RWPE2 (cell line): ENCODE results near the gene VPS37B.

ENCODE experiments used
- ATAC-seq: fragments of 200-7000 bp; cut with Tn5 transposase; 3 replicates; pipeline ENCODE4 v1.9.1; 2021; ENCODE audit warnings: low read depth
- DNase-seq: peaks from one replicate; pipeline ENCODE4 v3.0.0-alpha.2; 2020; ENCODE audit warnings: low spot score
- H3K27ac ChIP-seq: fragments of 450-650 bp; 2 replicates; pipeline ENCODE4 v1.5.1; 2017; ENCODE audit warnings: mild to moderate bottlenecking; ENCODE audit not compliant: poor library complexity, severe bottlenecking
- H3K27me3 ChIP-seq: fragments of 250-450 bp; sonication (Bioruptor Pico); 2 replicates; pipeline ENCODE4 v1.5.1; 2021; ENCODE audit warnings: mild to moderate bottlenecking, moderate library complexity; ENCODE audit not compliant: insufficient read depth, poor library complexity, severe bottlenecking
- H3K36me3 ChIP-seq: fragments of 250-450 bp; sonication (Bioruptor Pico); 2 replicates; pipeline ENCODE4 v1.5.1; 2020; ENCODE audit warnings: low read depth, mild to moderate bottlenecking, moderate library complexity
- H3K4me1 ChIP-seq: fragments of 250-450 bp; sonication (Bioruptor Pico); 2 replicates; pipeline ENCODE4 v1.5.1; 2021; ENCODE audit warnings: mild to moderate bottlenecking, moderate library complexity; ENCODE audit not compliant: insufficient read depth, poor library complexity, severe bottlenecking
- H3K4me3 ChIP-seq: fragments of 250-450 bp; sonication (Bioruptor Pico); 2 replicates; pipeline ENCODE4 v1.5.1; 2021; ENCODE audit warnings: mild to moderate bottlenecking, moderate library complexity; ENCODE audit not compliant: severe bottlenecking
- H3K9me3 ChIP-seq: fragments of 250-450 bp; sonication (Bioruptor Pico); 2 replicates; pipeline ENCODE4 v1.5.1; 2021; ENCODE audit warnings: mild to moderate bottlenecking, moderate library complexity; ENCODE audit not compliant: severe bottlenecking
- CTCF ChIP-seq: fragments of 450-650 bp; IDR thresholded peaks from one replicate; pipeline ENCODE4 v1.5.1; 2017; ENCODE audit warnings: mild to moderate bottlenecking, moderate library complexity; ENCODE audit not compliant: poor library complexity, severe bottlenecking

Gene VPS37B

GRCh38 chr12:122929812-122930211, 33.9 kb upstream of the VPS37B start:
- H3K36me3 ChIP-seq, result peaks cover 3% of the 10 kb centered on the region; the same call in 1 of the 2 replicates
- no peaks in the 10 kb centered on the region for H3K4me1 ChIP-seq
- no peaks in the 10 kb centered on the region for H3K27me3 ChIP-seq
- ATAC-seq, result no peak
- TF ChIP-seq CTCF, result no peak
- no peaks in the 10 kb centered on the region for H3K9me3 ChIP-seq
- DNase-seq, result no peak
- H3K27ac ChIP-seq, result no peak overlapping the region
- H3K4me3 ChIP-seq, result no peak overlapping the region

- no peak overlapping the region for H3K27ac ChIP-seq
- peaks cover 3% of the 10 kb centered on the region; the same call in 1 of the 2 replicates for H3K36me3 ChIP-seq
- DNase-seq (no peak), ATAC-seq (no peak)
- no peaks in the 10 kb centered on the region for H3K9me3 ChIP-seq
- no peak overlapping the region for H3K4me3 ChIP-seq
- no peaks in the 10 kb centered on the region for H3K27me3 ChIP-seq
- no peaks in the 10 kb centered on the region for H3K4me1 ChIP-seq
- no peak for TF ChIP-seq CTCF
Observed at GRCh38 chr12:122929148-122929538, 33.2 kb upstream of the VPS37B start.

- H3K36me3 ChIP-seq, result peaks cover 3% of the 10 kb centered on the region; the same call in 1 of the 2 replicates
- TF ChIP-seq CTCF, result no peak
- no peak overlapping the region for H3K4me3 ChIP-seq
- DNase-seq (no peak), ATAC-seq (no peak)
- no peaks in the 10 kb centered on the region for H3K4me1 ChIP-seq
- no peaks in the 10 kb centered on the region for H3K9me3 ChIP-seq
- no peaks in the 10 kb centered on the region for H3K27me3 ChIP-seq
- no peak overlapping the region for H3K27ac ChIP-seq
Observed at GRCh38 chr12:122928404-122929147, 32.7 kb upstream of the VPS37B start.

- no peak overlapping the region for H3K27ac ChIP-seq
- H3K4me3 ChIP-seq, result no peak overlapping the region
- no peak for DNase-seq
- no peak for ATAC-seq
- H3K4me1 ChIP-seq, result no peaks in the 10 kb centered on the region
- no peaks in the 10 kb centered on the region for H3K27me3 ChIP-seq
- no peak for TF ChIP-seq CTCF
- no peaks in the 10 kb centered on the region for H3K9me3 ChIP-seq
- H3K36me3 ChIP-seq, result peaks cover 3% of the 10 kb centered on the region; the same call in 1 of the 2 replicates
Observed at GRCh38 chr12:122927756-122928403, 32.0 kb upstream of the VPS37B start.

GRCh38 chr12:122921917-122922316, 26.0 kb upstream of the VPS37B start:
- ATAC-seq (no peak), DNase-seq (no peak)
- Histone ChIP-seq H3K4me1 (peaks cover 20% of the 10 kb centered on the region), H3K9me3 (no peaks in the 10 kb centered on the region), H3K4me3 (no peak overlapping the region), H3K36me3 (no peaks in the 10 kb centered on the region), H3K27me3 (no peaks in the 10 kb centered on the region), H3K27ac (no peak overlapping the region)
- no peak for TF ChIP-seq CTCF
